ENCODE results near the gene ZNF688.
"Not testable (repeated sequence)": the region's sequence is repeated elsewhere in the genome, so short reads cannot be mapped to it uniquely, and the experiment has no call there.

Gene ZNF688

GRCh38 chr16:30524575-30525568, 46.6 kb downstream of the ZNF688 start:
- peak overlapping the region; percentile 50 for H3K4me3 Mint-ChIP-seq

GRCh38 chr16:30523768-30524574, 47.5 kb downstream of the ZNF688 start:
- DNase-seq (ENCODE audit: low spot score in 2 of 2): no peak
- H3K4me3 Mint-ChIP-seq: peak overlapping the region; percentile 50
- no peak for ATAC-seq
- peaks cover 56% of the 10 kb centered on the region for H3K4me1 Mint-ChIP-seq
- peak overlapping the region; percentile 39 for H3K27ac Mint-ChIP-seq
- no peaks in the 10 kb centered on the region for H3K9me3 Mint-ChIP-seq
- H3K36me3 Mint-ChIP-seq: peaks cover 60% of the 10 kb centered on the region

More at GRCh38 chr16:30524575-30525568, 46.6 kb downstream of the ZNF688 start:
- Mint-ChIP-seq H3K27ac (peak overlapping the region; percentile 39), H3K36me3 (peaks cover 50% of the 10 kb centered on the region), H3K9me3 (no peaks in the 10 kb centered on the region), H3K4me1 (peaks cover 47% of the 10 kb centered on the region)
- no peak for DNase-seq (ENCODE audit: low spot score in 2 of 2)
- no peak for ATAC-seq

- H3K9me3 Mint-ChIP-seq; H3K4me3 Mint-ChIP-seq; ATAC-seq; DNase-seq (ENCODE audit: low spot score in 2 of 2): not testable (repeated sequence)
- H3K36me3 Mint-ChIP-seq: peaks cover 70% of the 10 kb centered on the region
- H3K27ac Mint-ChIP-seq: peak overlapping the region; percentile 39
- H3K4me1 Mint-ChIP-seq: peaks cover 54% of the 10 kb centered on the region
Observed at GRCh38 chr16:30522702-30523463, 48.6 kb downstream of the ZNF688 start.

GRCh38 chr16:30521873-30522641, 49.5 kb downstream of the ZNF688 start:
- Mint-ChIP-seq H3K36me3 (peaks cover 79% of the 10 kb centered on the region), H3K4me1 (peaks cover 46% of the 10 kb centered on the region), H3K27ac (peak overlapping the region; percentile 39), H3K4me3 (no peak overlapping the region), H3K9me3 (no peaks in the 10 kb centered on the region)
- no peak for DNase-seq (ENCODE audit: low spot score in 2 of 2)
- ATAC-seq: no peak

- Mint-ChIP-seq H3K4me3 (no peak overlapping the region), H3K4me1 (peaks cover 49% of the 10 kb centered on the region), H3K27ac (peak overlapping the region; percentile 39), H3K36me3 (peaks cover 84% of the 10 kb centered on the region), H3K9me3 (no peaks in the 10 kb centered on the region)
- ATAC-seq (no peak), DNase-seq (ENCODE audit: low spot score in 2 of 2) (no peak)
Observed at GRCh38 chr16:30521476-30521872, 50.0 kb downstream of the ZNF688 start.
